ENCODE measurements around the gene FBL.

DNA sequence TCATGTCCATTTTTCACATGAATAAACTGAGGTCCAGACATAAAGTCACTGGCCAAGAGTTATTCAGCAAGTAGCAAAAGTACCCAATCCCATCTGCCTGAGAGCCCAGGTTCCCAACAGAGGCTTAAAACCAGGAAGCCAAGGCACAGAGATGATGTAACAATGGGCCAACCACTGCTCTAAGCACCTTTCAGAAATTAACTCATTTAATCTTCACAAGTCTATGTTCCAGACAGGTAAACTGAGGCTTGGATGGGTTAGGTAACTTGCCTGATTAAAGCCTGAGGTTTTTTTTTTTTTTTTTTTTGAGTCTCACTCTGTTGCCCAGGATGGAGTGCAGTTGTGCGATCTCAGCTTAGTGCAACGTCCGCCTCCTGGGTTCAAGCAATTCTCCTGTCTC is 8.2 kb downstream of the FBL start:
- TF ChIP-seq, protein P1, sequence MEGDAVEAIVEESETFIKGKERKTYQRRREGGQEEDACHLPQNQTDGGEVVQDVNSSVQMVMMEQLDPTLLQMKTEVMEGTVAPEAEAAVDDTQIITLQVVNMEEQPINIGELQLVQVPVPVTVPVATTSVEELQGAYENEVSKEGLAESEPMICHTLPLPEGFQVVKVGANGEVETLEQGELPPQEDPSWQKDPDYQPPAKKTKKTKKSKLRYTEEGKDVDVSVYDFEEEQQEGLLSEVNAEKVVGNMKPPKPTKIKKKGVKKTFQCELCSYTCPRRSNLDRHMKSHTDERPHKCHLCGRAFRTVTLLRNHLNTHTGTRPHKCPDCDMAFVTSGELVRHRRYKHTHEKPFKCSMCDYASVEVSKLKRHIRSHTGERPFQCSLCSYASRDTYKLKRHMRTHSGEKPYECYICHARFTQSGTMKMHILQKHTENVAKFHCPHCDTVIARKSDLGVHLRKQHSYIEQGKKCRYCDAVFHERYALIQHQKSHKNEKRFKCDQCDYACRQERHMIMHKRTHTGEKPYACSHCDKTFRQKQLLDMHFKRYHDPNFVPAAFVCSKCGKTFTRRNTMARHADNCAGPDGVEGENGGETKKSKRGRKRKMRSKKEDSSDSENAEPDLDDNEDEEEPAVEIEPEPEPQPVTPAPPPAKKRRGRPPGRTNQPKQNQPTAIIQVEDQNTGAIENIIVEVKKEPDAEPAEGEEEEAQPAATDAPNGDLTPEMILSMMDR (IDR thresholded peaks at IDR 0.05; ENCODE audit: low read depth, low read length, missing input control) = no peak
- TF ChIP-seq JUND (IDR thresholded peaks at IDR 0.05) (no peak), RXRA (IDR thresholded peaks at IDR 0.05) (no peak), FOXA1 (IDR thresholded peaks at IDR 0.05) (no peak), TAF1 (conservative IDR thresholded peaks at IDR 0.05) (no peak), EGR1 (IDR thresholded peaks at IDR 0.05; ENCODE audit: low read depth in 2 of 2) (no peak), SP1 (IDR thresholded peaks at IDR 0.05) (no peak), HNF4G (IDR thresholded peaks at IDR 0.05) (no peak), RAD21 (IDR thresholded peaks at IDR 0.05) (no peak)
- TF ChIP-seq, protein P2, sequence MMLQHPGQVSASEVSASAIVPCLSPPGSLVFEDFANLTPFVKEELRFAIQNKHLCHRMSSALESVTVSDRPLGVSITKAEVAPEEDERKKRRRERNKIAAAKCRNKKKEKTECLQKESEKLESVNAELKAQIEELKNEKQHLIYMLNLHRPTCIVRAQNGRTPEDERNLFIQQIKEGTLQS (IDR thresholded peaks at IDR 0.05) = no peak
- TF ChIP-seq, protein P3, sequence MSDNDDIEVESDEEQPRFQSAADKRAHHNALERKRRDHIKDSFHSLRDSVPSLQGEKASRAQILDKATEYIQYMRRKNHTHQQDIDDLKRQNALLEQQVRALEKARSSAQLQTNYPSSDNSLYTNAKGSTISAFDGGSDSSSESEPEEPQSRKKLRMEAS (IDR thresholded peaks at IDR 0.05) = no peak
- TF ChIP-seq, protein P4, sequence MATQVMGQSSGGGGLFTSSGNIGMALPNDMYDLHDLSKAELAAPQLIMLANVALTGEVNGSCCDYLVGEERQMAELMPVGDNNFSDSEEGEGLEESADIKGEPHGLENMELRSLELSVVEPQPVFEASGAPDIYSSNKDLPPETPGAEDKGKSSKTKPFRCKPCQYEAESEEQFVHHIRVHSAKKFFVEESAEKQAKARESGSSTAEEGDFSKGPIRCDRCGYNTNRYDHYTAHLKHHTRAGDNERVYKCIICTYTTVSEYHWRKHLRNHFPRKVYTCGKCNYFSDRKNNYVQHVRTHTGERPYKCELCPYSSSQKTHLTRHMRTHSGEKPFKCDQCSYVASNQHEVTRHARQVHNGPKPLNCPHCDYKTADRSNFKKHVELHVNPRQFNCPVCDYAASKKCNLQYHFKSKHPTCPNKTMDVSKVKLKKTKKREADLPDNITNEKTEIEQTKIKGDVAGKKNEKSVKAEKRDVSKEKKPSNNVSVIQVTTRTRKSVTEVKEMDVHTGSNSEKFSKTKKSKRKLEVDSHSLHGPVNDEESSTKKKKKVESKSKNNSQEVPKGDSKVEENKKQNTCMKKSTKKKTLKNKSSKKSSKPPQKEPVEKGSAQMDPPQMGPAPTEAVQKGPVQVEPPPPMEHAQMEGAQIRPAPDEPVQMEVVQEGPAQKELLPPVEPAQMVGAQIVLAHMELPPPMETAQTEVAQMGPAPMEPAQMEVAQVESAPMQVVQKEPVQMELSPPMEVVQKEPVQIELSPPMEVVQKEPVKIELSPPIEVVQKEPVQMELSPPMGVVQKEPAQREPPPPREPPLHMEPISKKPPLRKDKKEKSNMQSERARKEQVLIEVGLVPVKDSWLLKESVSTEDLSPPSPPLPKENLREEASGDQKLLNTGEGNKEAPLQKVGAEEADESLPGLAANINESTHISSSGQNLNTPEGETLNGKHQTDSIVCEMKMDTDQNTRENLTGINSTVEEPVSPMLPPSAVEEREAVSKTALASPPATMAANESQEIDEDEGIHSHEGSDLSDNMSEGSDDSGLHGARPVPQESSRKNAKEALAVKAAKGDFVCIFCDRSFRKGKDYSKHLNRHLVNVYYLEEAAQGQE (IDR thresholded peaks at IDR 0.05) = no peak

Measured in liver (tissue), 3 donors.